GM12892 (cell line): ENCODE data around the gene MICALL1.
"Not testable (repeated sequence)": the region's sequence is repeated elsewhere in the genome, so short reads cannot be mapped to it uniquely, and the experiment has no call there.

Experiments
- POLR2A ChIP-seq: IDR thresholded peaks from 2 replicates; pipeline ENCODE4 v1.6.1; 2011; ENCODE audit warnings: low read depth, low read length, control low read depth
- POLR2AphosphoS5 ChIP-seq: IDR thresholded peaks from 2 replicates; pipeline ENCODE4 v1.6.1; 2011; ENCODE audit warnings: low read depth, low read length, control low read depth
- TAF1 ChIP-seq: IDR thresholded peaks from 2 replicates; pipeline ENCODE4 v1.6.1; 2011; ENCODE audit warnings: low read depth, mild to moderate bottlenecking, control low read depth, low read length, borderline replicate concordance

DNA sequence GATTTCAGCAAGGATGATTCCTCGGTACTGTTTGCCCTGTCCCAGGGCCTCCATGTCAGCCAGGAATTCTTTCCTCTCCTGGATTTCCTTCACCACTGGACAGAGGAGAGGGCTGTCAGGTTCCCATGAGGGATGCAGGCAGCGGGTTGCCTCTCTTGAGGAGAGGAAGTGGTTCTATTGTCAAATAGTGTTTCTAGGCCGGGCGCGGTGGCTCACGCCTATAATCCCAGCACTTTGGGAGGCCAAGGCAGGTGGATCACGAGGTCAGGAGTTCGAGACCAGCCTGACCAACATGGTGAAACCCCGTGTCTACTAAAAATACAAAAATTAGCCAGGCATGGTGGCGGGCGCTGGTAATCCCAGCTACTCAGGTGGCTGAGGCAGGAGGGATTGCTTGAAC is 38.3 kb downstream of the MICALL1 start:
- not testable (repeated sequence) for TF ChIP-seq POLR2AphosphoS5, POLR2A, TAF1
